MV-4-11 (cell line): ENCODE results near the gene PLIN5.

ENCODE experiments used
- DNase-seq: peaks from one replicate; lab custom pipeline; 2025; lab: John Stamatoyannopoulos, UW

Gene PLIN5

GRCh38 chr19:4488496-4488895, 46.5 kb downstream of the PLIN5 start:
- DNase-seq, result no peak

GRCh38 chr19:4487572-4487971, 47.5 kb downstream of the PLIN5 start:
- DNase-seq, result no peak

GRCh38 chr19:4483385-4483784, 51.6 kb downstream of the PLIN5 start:
- no peak for DNase-seq

- DNase-seq, result no peak
Observed at GRCh38 chr19:4482721-4483364, 52.2 kb downstream of the PLIN5 start.

- no peak for DNase-seq
Observed at GRCh38 chr19:4477034-4477801, 57.8 kb downstream of the PLIN5 start.

- DNase-seq, result no peak
Observed at GRCh38 chr19:4474514-4475022, 60.5 kb downstream of the PLIN5 start.

- DNase-seq, result no peak
Observed at GRCh38 chr19:4473763-4474513, 61.1 kb downstream of the PLIN5 start.

GRCh38 chr19:4473011-4473762, 61.8 kb downstream of the PLIN5 start:
- no peak for DNase-seq
